Testis (tissue), 2 donors: ENCODE results near the gene CADPS.

ENCODE experiments used
- POLR2A ChIP-seq: fragments of 450-650 bp; IDR thresholded peaks from one replicate; pipeline ENCODE4 v1.6.1; 2017; ENCODE audit warnings: antibody characterized with exemption, mild to moderate bottlenecking, moderate library complexity
- TF ChIP-seq, protein P1 (sequence below), 3 experiments: fragments of 450-650 bp in 2 of 3; fragments of 200-600 bp in 1 of 3; sonication (generic) in 1 of 3; IDR thresholded peaks; one replicate each; pipeline ENCODE4 v1.5.1; 2016 to 2019; ENCODE audit warnings: antibody characterized with exemption in 3 of 3, mild to moderate bottlenecking in 2 of 3, moderate library complexity in 1 of 3

DNA sequence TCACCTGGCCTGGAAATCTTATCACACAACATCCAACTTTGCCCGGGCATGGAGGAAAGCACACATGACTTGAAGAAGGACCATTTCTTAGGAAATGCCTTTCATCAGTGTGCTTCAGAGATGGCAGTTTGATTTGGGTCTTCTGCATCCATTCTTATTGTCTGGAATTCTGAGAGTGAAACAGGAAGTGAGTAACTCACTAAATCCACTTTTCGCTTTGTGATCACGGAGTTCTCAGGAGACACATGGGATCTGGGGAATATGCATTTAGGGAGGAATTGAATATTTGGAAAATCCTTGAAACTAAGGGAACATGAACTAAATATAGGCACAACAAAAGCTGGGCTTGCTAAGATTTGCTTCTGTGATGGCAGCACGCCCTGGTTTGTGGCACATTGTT is 289.4 kb downstream of the CADPS start:
- TF ChIP-seq POLR2A = no peak
- TF ChIP-seq, protein P1, sequence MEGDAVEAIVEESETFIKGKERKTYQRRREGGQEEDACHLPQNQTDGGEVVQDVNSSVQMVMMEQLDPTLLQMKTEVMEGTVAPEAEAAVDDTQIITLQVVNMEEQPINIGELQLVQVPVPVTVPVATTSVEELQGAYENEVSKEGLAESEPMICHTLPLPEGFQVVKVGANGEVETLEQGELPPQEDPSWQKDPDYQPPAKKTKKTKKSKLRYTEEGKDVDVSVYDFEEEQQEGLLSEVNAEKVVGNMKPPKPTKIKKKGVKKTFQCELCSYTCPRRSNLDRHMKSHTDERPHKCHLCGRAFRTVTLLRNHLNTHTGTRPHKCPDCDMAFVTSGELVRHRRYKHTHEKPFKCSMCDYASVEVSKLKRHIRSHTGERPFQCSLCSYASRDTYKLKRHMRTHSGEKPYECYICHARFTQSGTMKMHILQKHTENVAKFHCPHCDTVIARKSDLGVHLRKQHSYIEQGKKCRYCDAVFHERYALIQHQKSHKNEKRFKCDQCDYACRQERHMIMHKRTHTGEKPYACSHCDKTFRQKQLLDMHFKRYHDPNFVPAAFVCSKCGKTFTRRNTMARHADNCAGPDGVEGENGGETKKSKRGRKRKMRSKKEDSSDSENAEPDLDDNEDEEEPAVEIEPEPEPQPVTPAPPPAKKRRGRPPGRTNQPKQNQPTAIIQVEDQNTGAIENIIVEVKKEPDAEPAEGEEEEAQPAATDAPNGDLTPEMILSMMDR (IDR thresholded peaks at IDR 0.05) = no peak
